SIG-M5 treated with dmso at 0.1 percent for 504 hours (cell line): Measurements from ENCODE around the gene PSMB5.

ENCODE experiments used
- DNase-seq: peaks from one replicate; lab custom pipeline; 2025; ENCODE audit not compliant: unreplicated experiment; lab: John Stamatoyannopoulos, UW

PSMB5 gene

DNA sequence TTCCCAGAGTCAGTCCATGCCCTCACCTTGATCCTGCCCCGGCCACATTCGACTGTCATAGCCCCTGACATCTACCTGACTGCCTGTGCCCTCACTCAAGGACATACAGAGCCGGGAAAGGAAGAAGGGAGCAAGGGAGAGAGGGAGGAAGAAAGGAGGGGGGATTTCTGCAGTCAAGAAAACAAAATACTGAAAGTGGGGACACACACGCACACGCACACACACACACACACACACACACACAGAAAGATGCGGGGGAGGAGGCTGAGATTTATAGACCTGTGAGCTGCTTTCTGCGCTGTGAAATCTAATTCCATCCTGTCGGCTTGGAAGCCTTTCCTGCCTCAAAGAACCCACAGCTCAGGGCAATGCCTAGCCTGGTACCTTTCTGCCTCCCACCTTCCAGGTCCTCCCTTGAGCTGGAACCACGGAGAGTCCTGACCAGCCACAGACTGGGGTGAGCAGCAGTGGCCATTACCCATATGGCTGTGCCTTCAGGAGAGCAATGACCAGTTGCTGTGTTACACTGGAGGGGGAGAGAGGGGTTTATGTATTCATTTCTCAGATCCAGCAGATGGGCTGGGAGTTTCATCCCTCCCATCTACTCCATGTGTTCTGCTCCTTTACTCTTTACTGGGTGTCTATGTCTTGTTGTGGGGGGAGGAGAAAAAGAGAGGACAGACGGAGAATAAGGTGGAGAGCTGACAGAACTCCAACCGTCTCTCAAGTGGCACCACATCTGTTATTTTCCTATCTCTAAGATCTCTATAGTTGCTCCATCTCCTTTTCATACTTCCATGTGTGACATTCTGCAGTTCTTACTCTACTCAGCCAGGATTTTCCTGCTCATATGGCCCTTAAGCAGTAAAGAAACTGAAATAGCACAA lies 37.7 kb downstream of the PSMB5 start:
- no peak for DNase-seq

- DNase-seq, result no peak
These were observed 38.6 kb downstream of the PSMB5 start for GRCh38 chr14:22995889-22996625.

DNA sequence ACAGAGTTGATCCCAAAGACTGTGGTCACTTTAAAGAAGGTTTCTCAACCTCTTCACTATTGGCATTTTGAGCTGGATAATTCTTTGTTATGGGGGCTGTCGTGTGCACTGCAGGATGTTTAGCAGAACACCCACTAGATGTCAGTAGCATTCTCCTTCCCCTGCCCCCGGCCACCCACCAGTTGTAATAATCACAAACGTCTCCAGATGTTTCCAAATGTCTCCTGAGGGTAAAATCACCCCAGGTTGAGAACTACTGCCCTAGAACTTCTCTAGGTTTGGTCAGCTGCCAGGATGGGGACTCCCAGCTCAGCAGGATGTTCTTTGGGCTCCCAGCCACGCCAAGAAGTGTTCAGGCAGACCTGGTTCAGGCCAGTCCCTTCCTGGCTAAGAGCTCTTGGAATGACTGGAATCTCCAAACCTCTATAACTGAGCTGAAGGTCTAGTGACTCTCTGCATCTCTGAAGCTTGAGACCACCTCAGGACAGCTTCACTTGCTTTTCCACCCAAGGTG lies 39.9 kb downstream of the PSMB5 start:
- DNase-seq, result peak; percentile 40

DNA sequence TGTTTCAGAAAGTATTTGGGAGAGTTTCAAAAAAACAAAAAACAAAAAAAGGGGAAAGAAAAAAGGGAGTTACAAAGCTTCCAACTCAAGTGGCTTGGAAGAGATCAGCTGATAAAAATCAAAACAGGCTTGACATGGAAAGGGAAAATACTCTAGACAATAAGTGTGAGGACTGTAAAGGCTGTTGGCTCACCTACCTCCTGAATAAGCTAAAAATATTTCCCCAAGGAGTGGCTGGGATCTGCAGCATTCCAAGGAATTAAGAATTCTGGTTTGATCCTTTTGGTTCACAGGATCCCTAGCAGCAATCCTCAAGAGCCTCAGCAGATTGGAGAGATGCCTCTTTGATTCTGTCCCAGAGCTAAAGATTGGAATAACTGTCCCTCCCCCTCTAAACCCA lies 41.2 kb downstream of the PSMB5 start:
- DNase-seq, result no peak

- no peak for DNase-seq
These were observed 42.8 kb downstream of the PSMB5 start for GRCh38 chr14:22991852-22992251.

DNA sequence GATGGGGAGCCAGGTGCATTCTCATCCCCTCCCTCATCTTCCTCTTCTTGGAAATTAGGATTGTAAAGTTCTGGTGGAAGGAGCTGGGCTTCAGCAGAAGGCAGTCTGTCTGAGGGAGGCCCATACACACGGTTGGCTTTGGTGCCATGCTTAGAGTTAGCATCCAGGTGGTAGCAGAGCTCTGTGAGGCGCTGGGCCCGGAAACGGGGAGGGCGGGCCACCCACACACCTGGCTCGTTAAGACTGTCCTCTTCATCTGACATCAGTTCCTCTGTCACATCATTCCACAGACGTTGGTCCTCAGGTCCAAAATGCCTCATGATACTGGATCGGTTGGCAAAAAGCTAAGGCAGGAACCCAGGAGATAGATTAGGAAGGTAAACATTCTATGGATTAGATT lies 47.4 kb downstream of the PSMB5 start:
- no peak for DNase-seq

DNA sequence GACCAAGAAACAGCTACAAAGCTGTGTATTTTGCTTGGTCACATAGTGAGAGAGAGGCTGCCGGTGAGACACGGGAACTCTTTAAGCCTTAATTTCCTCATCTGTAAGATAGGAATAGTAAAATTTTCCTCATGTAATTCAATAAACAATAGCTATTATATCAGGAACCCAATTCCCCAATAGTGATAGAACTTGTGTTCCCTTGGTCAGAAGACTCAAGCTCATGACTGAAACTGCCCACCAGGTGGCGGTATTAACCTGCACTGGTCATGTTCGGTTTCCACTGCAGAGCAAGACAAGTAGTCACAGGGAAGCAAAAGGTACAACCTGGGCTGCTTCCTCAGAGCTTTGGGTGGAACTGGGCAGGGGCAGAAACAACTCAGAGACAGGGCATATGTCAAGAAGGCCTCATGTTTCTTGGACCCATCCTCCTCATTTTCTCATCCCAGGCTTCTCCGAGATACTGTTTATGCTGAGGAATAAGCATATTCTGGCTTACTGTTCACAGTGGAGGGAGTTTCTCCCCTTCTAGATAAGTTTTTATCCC lies 48.1 kb downstream of the PSMB5 start:
- DNase-seq, result peak; percentile 58

DNA sequence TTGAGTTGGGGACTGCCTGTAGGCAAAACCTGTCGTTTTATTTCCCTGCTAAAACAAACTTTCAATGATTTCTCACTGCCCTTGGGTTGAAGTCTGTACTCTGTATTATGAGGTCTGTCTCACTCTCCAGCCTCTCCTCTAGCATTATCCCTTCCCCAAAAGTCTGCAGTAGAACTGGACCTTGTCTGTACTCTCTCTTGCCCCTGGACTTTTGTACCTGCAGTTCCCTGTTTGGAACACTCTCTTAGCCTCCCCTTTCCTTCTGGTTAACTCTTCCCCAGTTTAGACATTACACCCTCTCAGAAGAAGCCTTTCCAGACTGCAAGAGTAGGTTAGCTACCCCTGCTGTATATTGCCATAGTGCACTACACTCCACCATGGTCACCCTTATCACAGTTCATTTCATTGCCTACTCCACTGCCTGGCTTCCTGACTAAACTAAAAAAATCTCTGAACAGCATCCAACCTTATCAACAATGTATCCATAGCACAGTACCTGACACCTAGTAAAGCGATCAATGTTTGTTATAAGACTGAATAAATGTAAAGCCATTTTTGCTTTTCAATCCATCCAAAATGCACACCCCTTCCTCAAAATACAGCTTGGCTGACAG lies 48.7 kb downstream of the PSMB5 start:
- no peak for DNase-seq

DNA sequence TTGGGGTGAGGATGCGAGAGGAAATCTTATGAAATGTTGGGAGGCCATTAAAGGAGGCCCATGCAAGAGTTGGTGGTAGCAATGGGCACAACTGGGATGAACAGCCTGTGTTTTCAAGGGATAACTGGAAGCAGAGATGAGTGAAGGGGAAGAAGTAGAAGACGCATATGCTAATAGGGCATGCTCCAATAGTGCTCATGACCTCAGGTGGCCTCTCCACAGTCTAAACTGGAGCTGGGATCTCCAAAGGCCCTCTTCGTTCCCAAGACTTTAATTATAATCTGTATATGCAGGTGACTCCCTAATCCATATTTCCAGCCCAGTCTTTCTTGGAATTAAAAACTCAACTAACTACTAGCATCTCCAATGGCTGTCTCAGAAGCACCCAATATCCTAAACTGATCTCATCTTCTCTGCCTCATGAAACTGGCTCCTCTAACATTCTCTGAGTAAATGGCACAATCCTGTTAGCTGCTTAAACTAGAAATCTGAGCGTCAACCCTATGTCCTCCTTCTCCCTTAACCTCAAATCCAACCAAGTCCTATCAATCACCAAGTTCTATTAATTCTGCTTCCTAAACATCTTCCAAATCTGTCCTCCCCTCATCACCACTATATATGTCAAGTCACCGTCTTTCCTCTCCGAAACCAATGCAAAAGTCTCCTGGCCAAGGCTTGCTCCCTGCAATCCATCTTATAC lies 49.6 kb downstream of the PSMB5 start:
- no peak for DNase-seq

GRCh38 chr14:22982477-22983245 lies 52.0 kb downstream of the PSMB5 start, which contains the start of gene AJUBA:
TSS of gene AJUBA (minus strand) at chr14:22982551. CDS start at chr14:22982266, 285 bp downstream.
- peak; percentile 85 for DNase-seq

DNA sequence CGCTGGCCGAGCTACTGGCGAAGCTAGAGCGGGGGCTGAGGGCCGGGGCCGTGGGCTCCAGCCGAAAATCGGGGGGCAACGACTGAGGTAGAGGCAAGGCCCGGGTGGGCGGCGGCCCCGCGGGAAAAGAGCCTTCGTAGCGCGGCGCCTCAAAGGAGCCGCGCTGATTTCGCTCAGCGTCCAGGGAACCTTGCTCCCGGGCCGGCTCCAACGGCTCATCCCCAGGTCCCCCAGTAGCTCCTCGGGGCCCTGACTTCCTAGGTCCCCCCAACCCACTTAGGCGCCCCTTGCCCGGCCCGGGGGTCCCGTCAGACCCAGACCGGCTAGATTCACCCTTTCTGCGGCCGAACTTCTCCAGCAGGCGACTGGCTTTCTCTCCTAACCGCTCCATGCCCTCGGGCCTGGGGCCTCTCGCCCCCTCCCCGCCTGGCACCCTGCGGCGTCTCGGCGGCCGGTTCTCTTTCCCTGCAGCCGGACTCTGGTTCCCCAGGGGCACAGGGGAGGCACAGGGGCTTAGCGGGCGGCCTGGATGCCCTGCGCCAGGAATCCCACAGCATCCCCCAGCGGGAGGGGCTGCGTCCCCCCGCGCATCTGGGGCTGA lies 52.7 kb downstream of the PSMB5 start:
- no peak for DNase-seq

DNA sequence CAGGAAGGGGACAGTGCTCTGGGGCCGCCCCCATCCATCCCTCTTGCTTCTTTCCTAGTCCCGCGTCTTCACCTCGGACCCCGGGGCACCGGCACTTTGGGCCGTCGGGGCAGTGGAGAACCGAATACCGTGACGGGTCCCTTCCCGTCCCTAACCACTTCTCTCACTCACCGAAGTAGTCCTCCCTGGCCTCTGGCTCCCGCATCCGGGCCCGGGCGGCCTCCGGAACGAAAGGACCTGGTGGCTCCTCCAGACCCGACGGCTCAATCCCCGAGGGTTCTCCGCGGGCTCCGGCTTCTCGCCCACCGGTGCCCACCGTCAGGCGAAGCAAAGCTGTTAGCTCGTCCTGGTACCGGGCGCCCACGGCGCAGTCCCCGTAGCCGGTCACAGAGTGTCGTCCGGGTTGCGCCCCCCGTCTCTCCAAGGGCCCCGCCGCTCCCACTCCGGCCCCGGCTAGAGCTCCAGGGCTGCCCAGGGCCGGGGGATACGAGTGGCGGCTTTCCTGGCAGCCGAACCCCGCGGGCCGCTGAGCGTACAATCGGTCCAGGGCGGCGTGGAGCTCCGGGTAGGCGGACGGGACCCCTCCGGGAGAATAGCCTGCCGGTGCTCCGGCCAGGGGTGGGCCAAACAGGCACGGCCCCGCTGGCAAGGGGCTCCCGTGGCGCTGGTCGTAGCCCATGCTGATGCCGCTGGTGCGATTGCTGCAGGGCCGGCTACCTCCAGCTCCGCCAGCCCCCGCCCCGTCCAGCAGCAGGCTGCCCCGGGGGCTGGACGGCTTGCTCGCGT lies 53.4 kb downstream of the PSMB5 start:
- DNase-seq, result no peak

GRCh38 chr14:22980672-22981089 lies 54.0 kb downstream of the PSMB5 start:
- DNase-seq, result no peak

DNA sequence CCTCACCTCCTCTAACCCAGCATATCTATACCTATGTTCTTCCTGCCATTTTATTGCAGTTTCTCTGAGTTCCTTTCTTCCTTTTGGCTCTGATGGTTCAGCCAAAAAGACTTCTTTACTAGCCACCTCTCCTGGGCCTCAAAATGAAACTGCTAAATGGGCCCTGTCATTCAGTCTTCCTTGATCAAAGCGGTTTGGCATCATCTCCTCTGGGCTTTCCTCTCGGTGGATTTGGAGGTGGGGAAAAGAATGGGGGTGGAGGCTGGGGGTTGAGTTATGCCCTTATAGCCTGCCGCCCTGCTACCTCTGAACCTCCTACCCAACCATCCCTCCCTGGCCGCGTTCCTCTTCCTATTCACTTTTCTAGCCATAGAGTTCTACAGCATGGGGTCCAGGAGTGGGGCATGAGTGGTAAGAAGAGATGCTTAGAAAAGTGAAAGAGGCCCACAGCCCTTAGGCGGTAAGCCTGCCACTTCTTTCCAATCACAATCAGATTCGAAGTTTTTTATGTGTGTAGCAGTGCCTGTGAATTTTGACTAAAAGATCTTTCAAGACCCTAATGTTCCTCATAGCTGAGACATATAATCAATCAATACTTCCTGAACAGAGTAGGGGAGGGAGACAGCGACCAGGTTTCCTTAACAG lies 54.8 kb downstream of the PSMB5 start:
- no peak for DNase-seq

- DNase-seq, result no peak
These were observed 55.6 kb downstream of the PSMB5 start for GRCh38 chr14:22978981-22979671.

GRCh38 chr14:22978487-22978837 lies 56.2 kb downstream of the PSMB5 start:
- no peak for DNase-seq

DNA sequence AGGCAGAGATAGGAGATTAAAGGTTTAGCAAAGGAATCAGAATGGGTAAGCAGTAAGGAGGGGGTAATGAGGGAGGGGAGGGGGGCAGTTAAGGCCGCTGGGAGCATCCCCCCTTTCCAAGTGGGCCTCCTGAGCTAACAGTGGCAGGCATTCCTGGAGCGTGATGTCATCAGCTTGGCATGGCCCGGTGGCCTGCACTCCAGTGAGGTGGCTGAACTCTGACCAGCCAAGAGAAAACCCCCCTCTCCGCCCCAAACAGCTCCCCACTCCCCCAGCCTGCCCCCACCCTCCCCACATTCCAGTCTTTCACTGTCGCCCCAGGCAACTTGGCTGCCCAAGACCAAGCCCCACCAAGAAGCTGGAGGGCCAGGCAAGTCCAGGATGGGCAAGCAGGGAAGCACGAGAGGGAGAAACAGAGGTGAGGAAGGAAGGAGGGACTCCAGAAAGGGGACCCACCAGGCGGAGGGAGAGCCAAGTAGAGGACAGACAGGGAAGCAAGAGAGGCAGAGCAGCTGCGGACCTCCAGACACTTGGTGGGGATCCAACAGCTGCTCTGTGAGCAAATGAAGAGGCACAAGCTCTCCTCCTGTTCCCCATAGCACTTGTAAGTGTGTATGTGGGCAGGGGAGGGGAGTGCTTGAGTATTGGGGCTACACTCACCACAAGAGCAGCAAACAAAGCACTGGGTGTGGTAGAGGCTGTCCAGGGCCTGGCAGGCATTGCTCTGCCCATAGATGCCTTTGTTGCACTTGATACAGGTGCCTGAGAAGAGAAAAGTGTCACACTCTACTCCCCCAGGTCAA lies 56.8 kb downstream of the PSMB5 start:
- no peak for DNase-seq
